HCT116 (cell line): ENCODE results near the gene HLA-E. TPM values are rescaled to one million over a fixed set of nuclear protein-coding genes. Genes with fewer than 3 reads are reported as not detected.

Experiments
- ATAC-seq: fragments of 200-7000 bp; cut with Tn5 transposase; 2 replicates; pipeline ENCODE4 v1.9.1; 2020; ENCODE audit warnings: mild to moderate bottlenecking, moderate library complexity
- BruUV-seq: library from RNA; stranded (reverse); fragments of 400-500 nt; replicated peaks from 2 replicates; lab custom pipeline; 2021; lab: Mats Ljungman, UMichigan
- CTCF ChIA-PET: fragments of 300-600 bp; sonication (Branson Sonifier 250); formaldehyde crosslinking; loops from one replicate; lab custom pipeline; 2021; ENCODE audit warnings: antibody characterized with exemption; lab: Charles Lee
- POLR2A ChIA-PET: fragments of 300-600, 350-600 bp; sonication (Branson Sonifier 250); formaldehyde crosslinking; loops from one replicate; lab custom pipeline; 2021; ENCODE audit warnings: antibody characterized with exemption; lab: Charles Lee
- RAD21 ChIA-PET, 2 experiments: fragments of 300-600 bp; sonication (Branson Sonifier 250); formaldehyde crosslinking; loops; one replicate each; lab custom pipeline; 2023; ENCODE audit warnings: low total read pairs in 2 of 2; ENCODE audit not compliant: uncharacterized antibody in 2 of 2, unreplicated experiment in 2 of 2, low non-redundant PET in 1 of 2; lab: Charles Lee
- DNase-seq: peaks from one replicate; pipeline ENCODE4 v3.0.0-alpha.2; 2010; ENCODE audit warnings: low read depth, low spot score
- H2AFZ ChIP-seq: fragments of 200-600 bp; shearing (Covaris generic), sonication (generic); 2 replicates; pipeline ENCODE4 v1.6.1; 2017; ENCODE audit warnings: low read depth, mixed run types, mixed read lengths, antibody characterized with exemption, low read length; ENCODE audit not compliant: poor library complexity, severe bottlenecking
- H3K27ac ChIP-seq: 2 replicates; pipeline ENCODE4 v1.5.1; 2012; ENCODE audit warnings: low read depth, low read length
- H3K27me3 ChIP-seq: fragments of 200-600 bp; sonication (generic); 2 replicates; pipeline ENCODE4 v1.6.1; 2016; ENCODE audit warnings: mixed run types, low read length, mixed read lengths; ENCODE audit not compliant: insufficient read depth
- H3K36me3 ChIP-seq, 2 experiments: fragments of 200-500 bp in 1 of 2; fragments of 200-600 bp in 1 of 2; sonication (Bioruptor generic) in 1 of 2; sonication (generic) in 1 of 2; 2 replicates each; pipeline versions ENCODE4 v1.5.1 to v1.6.1; 2014 to 2016; ENCODE audit warnings: low read length in 2 of 2, inconsistent platforms in 1 of 2, mixed read lengths in 1 of 2, mixed run types in 1 of 2; ENCODE audit not compliant: insufficient read depth in 2 of 2, control insufficient read depth in 1 of 2
- H3K4me1 ChIP-seq, 2 experiments: fragments of 200-600 bp in 1 of 2; sonication (generic) in 1 of 2; 2 replicates each; pipeline versions ENCODE4 v1.5.1 to v1.6.1; 2012 to 2017; ENCODE audit warnings: low read length in 2 of 2, inconsistent platforms in 1 of 2, mild to moderate bottlenecking in 1 of 2, mixed read lengths in 1 of 2, mixed run types in 1 of 2, moderate library complexity in 1 of 2; ENCODE audit not compliant: insufficient read depth in 2 of 2, control insufficient read depth in 1 of 2
- H3K4me2 ChIP-seq: fragments of 200-600 bp; sonication (generic); 2 replicates; pipeline ENCODE4 v1.6.1; 2017; ENCODE audit warnings: mixed run types, low read length, mixed read lengths
- H3K4me3 ChIP-seq, 2 experiments: fragments of 200-600 bp in 1 of 2; sonication (generic) in 1 of 2; replicated peaks in 1 of 2; 2 replicates each; pipeline ENCODE4 v1.5.1; 2011 to 2016; ENCODE audit warnings: low read length in 2 of 2, control low read depth in 1 of 2, low read depth in 1 of 2, mild to moderate bottlenecking in 1 of 2, mixed read lengths in 1 of 2, mixed run types in 1 of 2
- H3K79me2 ChIP-seq: fragments of 200-600 bp; sonication (generic); 2 replicates; pipeline ENCODE4 v1.6.1; 2017; ENCODE audit warnings: mild to moderate bottlenecking, mixed run types, low read length, moderate library complexity, mixed read lengths; ENCODE audit not compliant: insufficient read depth
- H3K9ac ChIP-seq: fragments of 200-600 bp; sonication (generic); 2 replicates; pipeline ENCODE4 v1.6.1; 2016; ENCODE audit warnings: low read length, mixed read lengths
- H3K9me2 ChIP-seq: fragments of 200-600 bp; sonication (generic), shearing (Covaris generic); 2 replicates; pipeline ENCODE4 v1.6.1; 2017; ENCODE audit warnings: mixed run types, mild to moderate bottlenecking, moderate library complexity; ENCODE audit not compliant: insufficient read depth
- H3K9me3 ChIP-seq, 2 experiments: fragments of 200-500 bp in 1 of 2; fragments of 200-600 bp in 1 of 2; sonication (Bioruptor generic) in 1 of 2; sonication (generic) in 1 of 2; 2 replicates each; pipeline ENCODE4 v1.6.1; 2014 to 2017; ENCODE audit warnings: low read length in 2 of 2, mixed read lengths in 2 of 2, inconsistent platforms in 1 of 2, low read depth in 1 of 2, mild to moderate bottlenecking in 1 of 2, mixed run types in 1 of 2, moderate library complexity in 1 of 2; ENCODE audit not compliant: control insufficient read depth in 1 of 2, insufficient read depth in 1 of 2
- H4K20me1 ChIP-seq: fragments of 200-600 bp; sonication (generic), shearing (Covaris generic); 2 replicates; pipeline ENCODE4 v1.6.1; 2017; ENCODE audit warnings: mixed run types, mild to moderate bottlenecking, moderate library complexity; ENCODE audit not compliant: insufficient read depth
- CTCF ChIP-seq, 3 experiments: fragments of 200-600 bp in 1 of 3; sonication (generic) in 1 of 3; IDR thresholded peaks in 2 of 3; conservative IDR thresholded peaks in 1 of 3; 2 replicates each; pipeline ENCODE4 v1.5.1; 2012 to 2017; ENCODE audit warnings: low read depth in 2 of 3, low read length in 2 of 3, antibody characterized with exemption in 1 of 3, borderline replicate concordance in 1 of 3, control low read depth in 1 of 3, mild to moderate bottlenecking in 1 of 3, mixed read lengths in 1 of 3, mixed run types in 1 of 3, moderate library complexity in 1 of 3; ENCODE audit not compliant: insufficient read depth in 1 of 3
- EZH2 ChIP-seq: fragments of 200-600 bp; sonication (generic); IDR thresholded peaks from 2 replicates; pipeline ENCODE4 v1.6.1; 2017; ENCODE audit warnings: antibody characterized with exemption, mixed run types
- RAD21 ChIP-seq: IDR thresholded peaks from 2 replicates; pipeline ENCODE4 v1.6.1; 2012; ENCODE audit warnings: low read depth, mild to moderate bottlenecking
- SP1 ChIP-seq: IDR thresholded peaks from 2 replicates; pipeline ENCODE4 v1.6.1; 2012; ENCODE audit warnings: low read depth
- YY1 ChIP-seq: IDR thresholded peaks from 2 replicates; pipeline ENCODE4 v1.6.1; 2011; ENCODE audit warnings: low read length, low read depth, moderate library complexity, mild to moderate bottlenecking; ENCODE audit not compliant: insufficient replicate concordance; ENCODE audit errors: extremely low read depth
- ZFX ChIP-seq: fragments of 450-650 bp; IDR thresholded peaks from 2 replicates; pipeline ENCODE4 v1.6.1; 2017
- intact Hi-C: fragments of 100-400 bp; cut with micrococcal nuclease; formaldehyde crosslinking; loops from 2 replicates; pipeline ENCODE4 v1.10.0; 2022
- total RNA-seq: library from RNA; stranded (reverse); gene quantifications from one replicate; pipeline ENCODE4 v1.2.1, GENCODE V29; 2021; ENCODE audit not compliant: unreplicated experiment
- TF ChIP-seq, protein P1 (sequence below): IDR thresholded peaks from 2 replicates; pipeline ENCODE4 v1.6.1; 2012; ENCODE audit warnings: low read depth

The HLA-E gene
- total RNA-seq, 1 experiment from 2014 or later: 108 TPM

DNA sequence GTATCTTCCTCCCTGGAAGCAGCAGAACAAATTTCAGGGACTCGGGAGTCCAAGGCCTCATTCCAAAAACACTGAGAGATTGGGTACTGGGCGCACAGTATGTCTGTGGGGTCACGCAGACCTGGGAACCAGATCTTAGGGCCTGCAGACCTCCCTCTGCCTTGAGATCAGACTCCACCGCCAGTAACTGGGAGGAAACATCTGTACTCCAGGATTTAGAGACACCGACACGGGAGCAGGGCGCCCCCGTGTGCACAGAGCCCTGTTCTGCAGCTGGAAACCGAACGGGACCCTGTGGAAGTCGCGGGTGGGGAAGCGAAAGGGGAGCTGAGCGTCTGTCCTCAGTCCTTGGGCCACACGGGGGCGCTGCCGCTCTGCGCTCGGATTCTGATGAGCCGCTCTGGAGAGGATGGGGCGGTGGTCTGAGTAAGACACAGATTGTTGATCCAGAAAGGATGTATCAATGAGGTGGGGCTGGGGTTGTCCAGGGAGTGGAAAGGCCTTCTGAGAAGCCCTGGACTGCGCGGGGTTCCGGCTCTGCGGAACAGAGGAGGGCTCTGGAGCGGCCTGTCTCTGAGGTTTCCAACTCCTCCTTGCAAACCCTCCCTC is 35.7 kb upstream of the HLA-E start:
- H4K20me1 ChIP-seq: no peaks in the 10 kb centered on the region
- H3K27ac ChIP-seq: no peak overlapping the region
- no peaks in the 10 kb centered on the region for H3K36me3 ChIP-seq
- peak overlapping the region; percentile 27 for H3K4me2 ChIP-seq
- POLR2A ChIA-PET: no interaction called here
- DNase-seq (peak; percentile 85), ATAC-seq (peak; percentile 99)
- H3K4me1 ChIP-seq: no peaks in the 10 kb centered on the region
- CTCF ChIA-PET: interaction anchor here (0.7 to 1.3 kb wide), 31 partner anchors 10 to 649 kb away, joined by 3 to 12 read pairs (median 4); partner anchors contain the start of genes PPP1R10 and TRIM39
- TF ChIP-seq ZFX: no peak
- TF ChIP-seq RAD21: peak; percentile 90
- peak; percentile 38 for TF ChIP-seq YY1
- TF ChIP-seq CTCF (IDR thresholded peaks at IDR 0.05 in 2 of 3, conservative IDR thresholded peaks at IDR 0.05 in 1 of 3; ENCODE audit: borderline replicate concordance in 1 of 3, insufficient read depth in 1 of 3, low read depth in 2 of 3, low read length in 2 of 3): peak; percentile 95 to 98 (median 97)
- no peak for TF ChIP-seq EZH2
- H3K9me2 ChIP-seq: no peaks in the 10 kb centered on the region
- H3K79me2 ChIP-seq: no peaks in the 10 kb centered on the region
- BruUV-seq: no TSS peak
- H3K9ac ChIP-seq: no peak overlapping the region
- no peaks in the 10 kb centered on the region for H3K9me3 ChIP-seq
- intact Hi-C loops: loop anchor here (1.0 to 5.0 kb wide), 3 partner anchors 42 to 236 kb away; no protein-coding TSS in a partner anchor
- RAD21 ChIA-PET: no interaction called here
- peaks cover 7% of the 10 kb centered on the region; the same call in 1 of the 2 replicates for H3K27me3 ChIP-seq
- H3K4me3 ChIP-seq: no peak overlapping the region
- no peak overlapping the region for H2AFZ ChIP-seq

- H3K4me2 ChIP-seq: no peak overlapping the region
- ChIA-PET RAD21 (no interaction called here), CTCF (no interaction called here), POLR2A (no interaction called here)
- H3K4me1 ChIP-seq: no peaks in the 10 kb centered on the region
- no peaks in the 10 kb centered on the region for H3K79me2 ChIP-seq
- no peak overlapping the region for H2AFZ ChIP-seq
- H3K9me3 ChIP-seq: no peaks in the 10 kb centered on the region
- intact Hi-C loops: no loop called here
- H4K20me1 ChIP-seq: no peaks in the 10 kb centered on the region
- TF ChIP-seq SP1: no peak
- no peak for TF ChIP-seq YY1
- TF ChIP-seq, protein P1, sequence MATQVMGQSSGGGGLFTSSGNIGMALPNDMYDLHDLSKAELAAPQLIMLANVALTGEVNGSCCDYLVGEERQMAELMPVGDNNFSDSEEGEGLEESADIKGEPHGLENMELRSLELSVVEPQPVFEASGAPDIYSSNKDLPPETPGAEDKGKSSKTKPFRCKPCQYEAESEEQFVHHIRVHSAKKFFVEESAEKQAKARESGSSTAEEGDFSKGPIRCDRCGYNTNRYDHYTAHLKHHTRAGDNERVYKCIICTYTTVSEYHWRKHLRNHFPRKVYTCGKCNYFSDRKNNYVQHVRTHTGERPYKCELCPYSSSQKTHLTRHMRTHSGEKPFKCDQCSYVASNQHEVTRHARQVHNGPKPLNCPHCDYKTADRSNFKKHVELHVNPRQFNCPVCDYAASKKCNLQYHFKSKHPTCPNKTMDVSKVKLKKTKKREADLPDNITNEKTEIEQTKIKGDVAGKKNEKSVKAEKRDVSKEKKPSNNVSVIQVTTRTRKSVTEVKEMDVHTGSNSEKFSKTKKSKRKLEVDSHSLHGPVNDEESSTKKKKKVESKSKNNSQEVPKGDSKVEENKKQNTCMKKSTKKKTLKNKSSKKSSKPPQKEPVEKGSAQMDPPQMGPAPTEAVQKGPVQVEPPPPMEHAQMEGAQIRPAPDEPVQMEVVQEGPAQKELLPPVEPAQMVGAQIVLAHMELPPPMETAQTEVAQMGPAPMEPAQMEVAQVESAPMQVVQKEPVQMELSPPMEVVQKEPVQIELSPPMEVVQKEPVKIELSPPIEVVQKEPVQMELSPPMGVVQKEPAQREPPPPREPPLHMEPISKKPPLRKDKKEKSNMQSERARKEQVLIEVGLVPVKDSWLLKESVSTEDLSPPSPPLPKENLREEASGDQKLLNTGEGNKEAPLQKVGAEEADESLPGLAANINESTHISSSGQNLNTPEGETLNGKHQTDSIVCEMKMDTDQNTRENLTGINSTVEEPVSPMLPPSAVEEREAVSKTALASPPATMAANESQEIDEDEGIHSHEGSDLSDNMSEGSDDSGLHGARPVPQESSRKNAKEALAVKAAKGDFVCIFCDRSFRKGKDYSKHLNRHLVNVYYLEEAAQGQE: no peak
- H3K9me2 ChIP-seq: no peaks in the 10 kb centered on the region
- BruUV-seq: no TSS peak
- H3K27me3 ChIP-seq: peaks cover 8% of the 10 kb centered on the region; the same call in 1 of the 2 replicates
- no peak overlapping the region for H3K9ac ChIP-seq
- no peak overlapping the region for H3K27ac ChIP-seq
- no peak overlapping the region for H3K4me3 ChIP-seq
- ATAC-seq (no peak), DNase-seq (no peak)
- no peaks in the 10 kb centered on the region for H3K36me3 ChIP-seq
Observed at GRCh38 chr6:30459145-30459544, 30.2 kb upstream of the HLA-E start.
